Peyer's patch (tissue), 4 donors: ENCODE results near the gene HOXD12. TPM values are rescaled to one million over a fixed set of nuclear protein-coding genes. Genes with fewer than 3 reads are reported as not detected.

Source experiments
- DNase-seq, 3 donors: peaks; one replicate each; pipeline ENCODE4 v3.0.0-alpha.2; 2017 to 2019
- H3K27ac ChIP-seq, 4 donors: fragments of 200-600 bp; sonication (generic); one replicate each; pipeline ENCODE4 v1.5.1; 2016 to 2019
- H3K27me3 ChIP-seq, 2 donors: fragments of 200-600 bp; sonication (generic); one replicate each; pipeline ENCODE4 v1.5.1; 2019
- H3K36me3 ChIP-seq, 3 donors: fragments of 200-600 bp; sonication (generic); one replicate each; pipeline ENCODE4 v1.5.1; 2016 to 2019
- H3K4me1 ChIP-seq, 4 donors: fragments of 200-600 bp; sonication (generic); one replicate each; pipeline ENCODE4 v1.5.1; 2016 to 2019
- H3K4me3 ChIP-seq, 4 donors: fragments of 200-600 bp; sonication (generic); 1 replicate in 3 of 4; 2 replicates in 1 of 4; pipeline ENCODE4 v1.5.1; 2016 to 2019; ENCODE audit warnings: mild to moderate bottlenecking in 1 of 4
- H3K9me3 ChIP-seq, 4 donors: fragments of 200-600 bp; sonication (generic); one replicate each; pipeline ENCODE4 v1.5.1; 2016 to 2019; ENCODE audit warnings: mild to moderate bottlenecking in 1 of 4
- CTCF ChIP-seq, 6 experiments: fragments of 450-650 bp in 4 of 6; fragments of 200-600 bp in 2 of 6; sonication (generic) in 1 of 6; IDR thresholded peaks; one replicate each; pipeline ENCODE4 v1.5.1; 2017 to 2019; ENCODE audit warnings: antibody characterized with exemption in 6 of 6, mild to moderate bottlenecking in 3 of 6, moderate library complexity in 1 of 6
- POLR2A ChIP-seq, 2 donors: fragments of 450-650 bp; IDR thresholded peaks; one replicate each; pipeline ENCODE4 v1.5.1; 2017; ENCODE audit warnings: antibody characterized with exemption in 2 of 2, mild to moderate bottlenecking in 2 of 2, moderate library complexity in 2 of 2
- total RNA-seq, 4 donors: library from RNA; depleted of rRNA; stranded (reverse); fragments of >200 nt; gene quantifications; one replicate each; pipeline ENCODE4 v1.1.0, GENCODE V29; 2016

HOXD12 gene
- total RNA-seq, 4 donors from 2014 or later, result not detected

DNA sequence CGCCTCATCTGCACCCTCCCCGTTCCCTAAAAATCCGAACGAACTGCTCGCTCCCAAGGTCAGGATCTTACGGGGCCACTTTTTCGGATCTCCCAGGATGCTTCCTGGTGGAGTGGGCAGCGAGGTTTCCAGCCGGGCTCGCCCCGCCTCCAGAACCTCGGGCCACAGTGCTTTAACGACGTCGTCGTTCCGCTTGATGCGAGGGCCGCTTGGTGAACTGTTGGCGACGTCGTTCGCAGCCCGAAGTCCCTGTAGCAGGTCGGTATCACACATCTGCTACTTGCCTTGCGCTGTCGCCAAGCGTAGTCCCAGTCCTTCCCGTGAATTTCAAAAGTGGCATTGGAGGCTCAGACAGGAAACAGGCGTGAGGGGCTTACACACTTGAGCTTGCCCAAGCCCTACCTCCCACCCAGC lies 31.2 kb upstream of the HOXD12 start:
- H3K4me3 ChIP-seq, result no peak overlapping the region
- peaks cover 0 to 62% of the 10 kb centered on the region in 2 donors for H3K27me3 ChIP-seq
- TF ChIP-seq POLR2A (IDR thresholded peaks at IDR 0.05) (no peak), CTCF (IDR thresholded peaks at IDR 0.05) (no peak)
- DNase-seq, result no peak
- no peaks in the 10 kb centered on the region for H3K36me3 ChIP-seq
- no peak overlapping the region for H3K27ac ChIP-seq
- H3K4me1 ChIP-seq, result peaks cover 0 to 15% (median 0%) of the 10 kb centered on the region in 4 donors
- H3K9me3 ChIP-seq, result no peaks in the 10 kb centered on the region

DNA sequence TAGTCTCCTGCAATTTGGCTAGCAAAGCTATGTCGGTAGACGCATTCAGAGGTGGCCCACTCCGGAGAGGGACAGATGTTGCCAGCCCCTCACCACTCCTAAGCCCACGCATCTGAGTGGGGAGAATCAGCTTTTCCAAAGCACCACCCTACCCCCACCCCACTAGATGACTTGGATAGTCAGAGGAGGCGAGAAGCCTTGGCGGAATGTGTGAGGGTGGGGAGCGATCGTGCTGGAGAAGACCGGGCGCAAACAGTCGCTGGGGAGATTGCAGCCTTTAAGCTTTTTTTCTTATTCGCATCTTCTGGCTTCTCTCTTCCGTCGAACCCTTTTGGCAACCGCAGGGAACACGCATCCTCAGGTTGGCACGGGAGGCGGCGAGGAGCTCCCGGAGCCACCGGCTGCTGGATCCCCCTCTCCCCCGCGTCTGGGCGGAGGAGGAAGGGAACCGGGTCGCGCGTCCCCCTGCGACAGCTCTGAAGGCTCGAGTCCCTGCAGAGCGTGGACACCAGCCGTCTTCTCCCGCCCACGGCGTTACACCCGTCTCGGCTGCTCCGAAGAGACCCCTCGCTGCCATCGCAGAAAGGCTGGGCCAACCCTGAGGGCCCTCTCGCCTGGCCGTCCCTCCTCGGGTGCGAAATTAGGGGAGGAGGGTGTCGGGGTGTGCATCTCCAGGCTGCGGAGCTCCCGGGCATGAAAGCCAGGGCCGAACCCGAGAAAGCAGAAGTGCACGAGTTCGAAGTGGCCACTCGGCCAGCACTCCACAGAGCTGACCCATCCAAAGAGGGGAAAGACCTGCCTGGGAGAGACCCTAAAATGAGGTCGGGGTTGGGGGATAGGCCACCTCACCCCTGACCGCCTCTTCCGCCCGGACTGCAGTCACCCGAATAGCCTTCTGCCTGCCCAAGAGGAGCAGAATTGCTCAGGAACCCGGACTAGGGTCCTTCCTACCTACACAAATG lies 28.0 kb upstream of the HOXD12 start:
- DNase-seq, result no peak
- peaks cover 0 to 92% of the 10 kb centered on the region in 2 donors for H3K27me3 ChIP-seq
- H3K36me3 ChIP-seq, result no peaks in the 10 kb centered on the region
- no peak overlapping the region for H3K27ac ChIP-seq
- no peak overlapping the region for H3K4me3 ChIP-seq
- H3K9me3 ChIP-seq, result no peaks in the 10 kb centered on the region
- no peak for TF ChIP-seq CTCF (IDR thresholded peaks at IDR 0.05)
- TF ChIP-seq POLR2A (IDR thresholded peaks at IDR 0.05), result no peak
- H3K4me1 ChIP-seq, result peaks cover 0 to 14% (median 0%) of the 10 kb centered on the region in 4 donors

GRCh38 chr2:176072292-176072669 lies 27.3 kb upstream of the HOXD12 start:
- H3K27ac ChIP-seq, result no peak overlapping the region
- H3K27me3 ChIP-seq, result peaks cover 0 to 87% of the 10 kb centered on the region in 2 donors
- DNase-seq, result no peak
- H3K36me3 ChIP-seq, result no peaks in the 10 kb centered on the region
- TF ChIP-seq POLR2A (IDR thresholded peaks at IDR 0.05), result no peak
- TF ChIP-seq CTCF (IDR thresholded peaks at IDR 0.05), result no peak
- H3K9me3 ChIP-seq, result no peaks in the 10 kb centered on the region
- H3K4me1 ChIP-seq, result peaks cover 0 to 8% (median 0%) of the 10 kb centered on the region in 4 donors
- no peak overlapping the region for H3K4me3 ChIP-seq

- DNase-seq, result no peak
- no peaks in the 10 kb centered on the region for H3K4me1 ChIP-seq
- H3K27me3 ChIP-seq, result peaks cover 0 to 80% of the 10 kb centered on the region in 2 donors
- H3K27ac ChIP-seq, result no peak overlapping the region
- no peaks in the 10 kb centered on the region for H3K36me3 ChIP-seq
- no peak overlapping the region for H3K4me3 ChIP-seq
- no peaks in the 10 kb centered on the region for H3K9me3 ChIP-seq
- TF ChIP-seq POLR2A (IDR thresholded peaks at IDR 0.05) (no peak), CTCF (IDR thresholded peaks at IDR 0.05) (no peak)
Observed at GRCh38 chr2:176072951-176073904, 26.4 kb upstream of the HOXD12 start.

DNA sequence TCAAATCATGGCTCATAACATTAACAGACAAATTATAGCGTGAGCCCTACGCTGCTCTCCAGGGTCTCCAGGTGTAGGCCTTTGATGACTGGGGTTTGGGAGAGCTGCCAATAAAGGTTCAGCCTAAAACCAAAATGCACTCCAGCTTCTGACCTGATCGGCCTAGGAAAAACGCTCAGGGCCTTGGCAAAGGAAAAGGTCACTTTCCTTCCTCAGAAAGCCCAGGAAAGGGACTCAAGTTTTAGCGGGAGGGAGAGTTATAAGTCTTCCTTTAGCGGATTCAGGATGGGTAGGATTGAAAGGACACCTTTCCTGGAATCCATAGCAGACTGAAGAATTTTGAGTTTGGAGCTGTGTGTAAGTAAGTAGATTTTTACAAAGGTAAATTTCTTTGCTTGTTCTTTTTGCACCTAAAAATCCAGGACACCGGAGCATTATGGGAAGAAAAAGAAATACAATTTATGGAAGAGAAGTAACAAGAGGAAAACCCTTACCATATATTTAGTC lies 24.6 kb upstream of the HOXD12 start:
- Histone ChIP-seq H3K9me3 (peaks cover 0 to 4% (median 0%) of the 10 kb centered on the region in 4 donors), H3K4me1 (peaks cover 0 to 9% (median 0%) of the 10 kb centered on the region in 4 donors), H3K27ac (no peak overlapping the region), H3K36me3 (no peaks in the 10 kb centered on the region), H3K27me3 (peaks cover 0 to 88% of the 10 kb centered on the region in 2 donors), H3K4me3 (no peak overlapping the region)
- TF ChIP-seq POLR2A (IDR thresholded peaks at IDR 0.05), result no peak
- DNase-seq, result no peak
